ENCODE measurements around the gene LAMA2. TPM values are rescaled to one million over a fixed set of nuclear protein-coding genes. Genes with fewer than 3 reads are reported as not detected.

LAMA2 gene
- total and polyA plus RNA-seq, 2 experiments from 2014 or later, result 0.91 to 6.4 TPM

- Histone ChIP-seq H4K20me1 (replicated peaks; ENCODE audit: insufficient read depth) (no peaks in the 10 kb centered on the region), H3K9me2 (ENCODE audit: insufficient read depth) (no peaks in the 10 kb centered on the region), H3K27ac (ENCODE audit: low read depth) (no peak overlapping the region), H3K27me3 (ENCODE audit: insufficient read depth) (no peaks in the 10 kb centered on the region), H3K4me2 (no peak overlapping the region), H2AFZ (no peak overlapping the region), H3K36me3 (ENCODE audit: insufficient read depth) (no peaks in the 10 kb centered on the region), H3K79me2 (replicated peaks; ENCODE audit: insufficient read depth) (no peaks in the 10 kb centered on the region), H3K4me3 (no peak overlapping the region), H3F3A (replicated peaks; ENCODE audit: low read depth) (no peaks in the 10 kb centered on the region), H3K4me1 (ENCODE audit: insufficient read depth) (no peaks in the 10 kb centered on the region)
- Mint-ChIP-seq H3K27ac (no peak overlapping the region), H3K36me3 (ENCODE audit: low read depth) (no peaks in the 10 kb centered on the region), H3K9me3 (no peaks in the 10 kb centered on the region), H3K4me3 (no peak overlapping the region), H3K4me1 (no peaks in the 10 kb centered on the region), H3K27me3 (ENCODE audit: insufficient read depth, low read depth, poor library complexity) (no peaks in the 10 kb centered on the region)
- DNase-seq (ENCODE audit: low spot score) (no peak), ATAC-seq (no peak)
- TF ChIP-seq JUNB (IDR thresholded peaks at IDR 0.05; ENCODE audit: unreplicated experiment), result no peak
- TF ChIP-seq CTCF (conservative IDR thresholded peaks at IDR 0.05; ENCODE audit: low read depth in 2 of 2), result no peak
- no peak for TF ChIP-seq ZNF462 (CRISPR knock-in tag; IDR thresholded peaks at IDR 0.05)
- no peak for TF ChIP-seq ZNF114 (CRISPR knock-in tag; IDR thresholded peaks at IDR 0.05)
- TF ChIP-seq ETS1 (IDR thresholded peaks at IDR 0.05), result no peak
- no peak for TF ChIP-seq EZH2 (IDR thresholded peaks at IDR 0.05; ENCODE audit: low read depth, unreplicated experiment)
- no peak for TF ChIP-seq NANOG (IDR thresholded peaks at IDR 0.05; ENCODE audit: borderline replicate concordance)
- TF ChIP-seq ZNF331 (CRISPR knock-in tag; IDR thresholded peaks at IDR 0.05; ENCODE audit: low read depth), result no peak
- TF ChIP-seq POLR2AphosphoS5 (IDR thresholded peaks at IDR 0.05; ENCODE audit: low read depth), result no peak
- TF ChIP-seq STAT1 (IDR thresholded peaks at IDR 0.05; ENCODE audit: unreplicated experiment), result no peak
- TF ChIP-seq REST (IDR thresholded peaks at IDR 0.05; ENCODE audit: unreplicated experiment), result no peak
- TF ChIP-seq CREB1 (CRISPR knock-in tag; IDR thresholded peaks at IDR 0.05; ENCODE audit: low read depth), result no peak
- TF ChIP-seq EZH2phosphoT487 (IDR thresholded peaks at IDR 0.05; ENCODE audit: unreplicated experiment), result no peak
Observed at GRCh38 chr6:129263176-129263575, 380.2 kb downstream of the LAMA2 start.
